ENCODE results near the gene CMIP.

The CMIP gene

GRCh38 chr16:81578636-81579413, 134.2 kb downstream of the CMIP start:
- Histone ChIP-seq H3K27ac (no peak overlapping the region), H3K36me3 (no peaks in the 10 kb centered on the region), H3K9me3 (no peaks in the 10 kb centered on the region), H3K4me3 (no peak overlapping the region), H3K27me3 (no peaks in the 10 kb centered on the region), H3K4me1 (peaks cover 0 to 12% (median 0%) of the 10 kb centered on the region in 4 donors)
- TF ChIP-seq CTCF (IDR thresholded peaks at IDR 0.05) = no peak
- DNase-seq = no peak
- intact Hi-C loops (cut with DNase I; ENCODE audit: low total_unique reads) = no loop called here

GRCh38 chr16:81581107-81581506, 136.5 kb downstream of the CMIP start:
- Histone ChIP-seq H3K27ac (no peak overlapping the region), H3K9me3 (no peaks in the 10 kb centered on the region), H3K36me3 (no peaks in the 10 kb centered on the region), H3K4me1 (peaks cover 0 to 5% (median 0%) of the 10 kb centered on the region in 4 donors), H3K27me3 (no peaks in the 10 kb centered on the region), H3K4me3 (no peak overlapping the region)
- TF ChIP-seq CTCF (IDR thresholded peaks at IDR 0.05) = no peak
- DNase-seq = no peak
- intact Hi-C loops (cut with DNase I; ENCODE audit: low total_unique reads) = no loop called here

DNA sequence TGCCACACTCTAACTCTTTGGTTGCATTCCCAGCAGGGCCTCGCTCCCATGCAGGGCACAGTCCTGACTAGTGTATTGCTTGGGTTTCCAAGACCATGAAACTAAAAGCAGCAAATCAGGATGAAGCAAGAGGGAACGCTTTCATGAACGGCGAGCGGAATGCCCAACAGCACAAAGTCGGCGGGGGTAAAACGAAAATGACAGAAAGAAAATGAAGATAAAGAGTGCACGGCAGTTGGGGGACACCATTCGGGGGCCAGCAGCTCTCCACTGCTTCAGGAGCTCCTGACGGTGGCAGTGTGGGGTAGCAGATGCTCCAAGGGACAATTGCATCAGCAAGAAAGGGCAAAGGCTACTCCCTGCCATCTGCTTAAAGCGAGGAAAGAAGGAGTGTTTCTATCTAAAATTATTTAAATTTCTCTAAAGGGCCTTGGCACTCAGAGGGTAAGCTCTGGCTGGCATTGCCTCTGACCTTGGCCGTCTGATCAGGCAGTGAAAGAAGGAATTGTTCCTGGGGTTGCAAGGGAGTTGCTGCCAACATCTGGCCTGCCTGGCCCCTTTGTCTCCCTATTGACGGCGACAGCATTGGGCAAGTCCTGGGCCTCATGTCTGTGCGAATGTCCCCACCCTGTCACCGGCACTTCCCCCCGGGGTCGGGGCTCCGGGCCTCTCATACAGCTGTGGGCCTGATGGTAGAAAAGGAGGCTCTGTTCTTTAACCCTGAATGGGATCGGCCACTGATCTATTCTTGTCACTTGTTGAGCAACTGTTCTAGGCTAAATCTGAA, 138.2 kb downstream of the CMIP start:
- no peak for TF ChIP-seq CTCF (IDR thresholded peaks at IDR 0.05)
- no peaks in the 10 kb centered on the region for H3K9me3 ChIP-seq
- DNase-seq = no peak
- intact Hi-C loops (cut with DNase I; ENCODE audit: low total_unique reads) = no loop called here
- H3K27me3 ChIP-seq = no peaks in the 10 kb centered on the region
- H3K4me3 ChIP-seq = no peak overlapping the region
- no peak overlapping the region for H3K27ac ChIP-seq
- no peaks in the 10 kb centered on the region for H3K36me3 ChIP-seq
- peaks cover 0 to 5% (median 0%) of the 10 kb centered on the region in 4 donors for H3K4me1 ChIP-seq

DNA sequence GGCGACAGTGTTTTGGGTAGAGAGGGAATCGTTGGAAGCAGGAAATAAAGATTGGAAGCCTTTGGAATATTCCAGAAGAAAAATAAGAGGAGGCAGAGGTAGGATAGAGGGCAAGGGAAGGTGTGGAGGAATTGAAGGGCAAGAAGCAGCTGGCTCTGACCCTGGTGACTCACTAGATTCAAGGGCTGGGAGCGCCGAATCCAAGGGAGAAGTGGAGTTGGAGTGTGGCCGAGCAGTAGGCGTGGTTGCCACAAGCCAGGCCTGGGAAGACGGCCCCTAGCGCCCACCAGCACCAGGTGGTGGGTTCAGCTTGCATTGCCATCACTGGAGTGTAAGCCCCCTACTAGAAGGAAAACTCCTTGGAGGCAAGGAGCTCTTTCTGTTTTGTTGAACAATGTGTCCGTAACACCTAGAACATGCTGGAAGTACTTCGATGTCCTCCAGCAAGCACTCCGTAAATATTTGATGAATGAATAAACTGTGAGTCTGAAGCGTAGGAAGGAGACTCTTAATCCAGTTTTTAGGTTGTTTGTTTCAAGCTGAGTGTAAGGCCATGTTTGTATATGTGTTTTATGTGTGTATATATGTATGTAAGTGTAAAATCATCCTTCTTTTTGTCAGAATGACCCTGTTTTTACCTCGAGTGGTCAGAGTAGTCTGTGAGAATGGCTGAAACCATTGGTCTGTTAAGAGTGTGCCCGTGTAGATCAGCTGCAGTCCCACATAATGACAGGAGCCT, 139.5 kb downstream of the CMIP start:
- no peak for DNase-seq
- Histone ChIP-seq H3K27ac (no peak overlapping the region), H3K27me3 (no peaks in the 10 kb centered on the region)

More for the DNA sequence above, 139.5 kb downstream of the CMIP start:
- TF ChIP-seq CTCF (IDR thresholded peaks at IDR 0.05) = no peak
- intact Hi-C loops (cut with DNase I; ENCODE audit: low total_unique reads) = no loop called here
- Histone ChIP-seq H3K9me3 (no peaks in the 10 kb centered on the region), H3K36me3 (no peaks in the 10 kb centered on the region), H3K4me1 (peaks cover 0 to 5% (median 0%) of the 10 kb centered on the region in 4 donors), H3K4me3 (no peak overlapping the region)
